Transverse colon (tissue), 4 donors: Measurements from ENCODE around the gene TRABD.

ENCODE experiments used
- CTCF ChIP-seq, 5 experiments: fragments of 200-600 bp in 3 of 5; fragments of 450-650 bp in 2 of 5; sonication (generic) in 3 of 5; IDR thresholded peaks; 1 replicate in 2 of 5; 2 replicates in 3 of 5; pipeline ENCODE4 v1.5.1; 2016 to 2017; ENCODE audit warnings: antibody characterized with exemption in 5 of 5, inconsistent platforms in 3 of 5, mild to moderate bottlenecking in 2 of 5, moderate library complexity in 1 of 5
- POLR2AphosphoS5 ChIP-seq, 3 donors: sonication (generic); formaldehyde crosslinking; IDR thresholded peaks; one replicate each; pipeline ENCODE4 v1.6.1; 2016; ENCODE audit warnings: antibody characterized with exemption in 3 of 3

GRCh38 chr22:50232481-50233151 lies 46.9 kb downstream of the TRABD start:
- TF ChIP-seq POLR2AphosphoS5 (IDR thresholded peaks at IDR 0.05) (no peak), CTCF (IDR thresholded peaks at IDR 0.05) (no peak)
